GM19238 (cell line): ENCODE results near the gene MXRA8.
"Not testable (repeated sequence)": the region's sequence is repeated elsewhere in the genome, so short reads cannot be mapped to it uniquely, and the experiment has no call there.

Experiments
- DNase-seq: peaks from one replicate; pipeline ENCODE4 v3.0.0; 2011; ENCODE audit warnings: low spot score; ENCODE audit not compliant: insufficient read length

MXRA8 gene

DNA sequence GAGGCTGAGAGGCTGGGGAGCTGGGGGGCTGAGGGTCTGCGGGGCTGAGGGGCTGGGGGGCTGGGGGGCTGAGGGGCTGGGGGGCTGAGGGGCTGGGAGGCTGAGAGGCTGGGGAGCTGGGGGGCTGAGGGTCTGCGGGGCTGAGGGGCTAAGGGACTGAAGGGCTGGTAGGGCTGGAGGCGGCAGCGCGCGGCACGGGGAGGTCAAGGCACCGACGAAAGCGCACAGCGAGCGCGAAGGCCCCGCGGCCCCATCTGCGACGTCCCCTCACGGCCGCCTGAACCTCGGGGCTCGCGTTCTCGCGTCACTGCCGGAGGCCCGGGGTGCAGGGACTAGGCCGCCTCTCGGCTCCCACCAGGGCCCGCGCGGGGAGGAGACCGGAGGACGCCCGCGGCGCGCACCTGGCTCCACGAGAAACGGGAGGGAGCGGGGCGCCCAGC is 34.3 kb downstream of the MXRA8 start:
- no peak for DNase-seq

- DNase-seq, result no peak
These were observed 35.4 kb downstream of the MXRA8 start for GRCh38 chr1:1322952-1323351.

DNA sequence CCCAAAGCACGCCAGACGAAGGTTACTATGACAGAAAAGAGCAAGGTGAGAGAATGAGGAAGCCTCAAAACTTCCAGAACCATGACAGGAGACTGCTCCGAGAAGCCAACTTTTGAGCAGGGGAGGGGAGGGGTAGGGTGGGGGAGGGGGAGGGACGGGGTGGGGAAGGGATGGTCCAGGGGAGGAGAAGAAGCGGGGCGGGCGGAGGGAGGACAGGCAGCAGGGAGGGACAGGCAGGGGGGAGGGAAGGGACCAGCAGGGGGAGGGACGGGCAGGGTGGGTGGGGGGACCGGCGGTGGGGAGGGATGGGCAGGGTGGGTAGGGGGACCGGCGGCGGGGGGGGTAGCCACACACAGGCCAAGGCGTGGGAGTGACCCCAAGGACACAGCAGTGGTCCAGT is 35.9 kb downstream of the MXRA8 start:
- no peak for DNase-seq

DNA sequence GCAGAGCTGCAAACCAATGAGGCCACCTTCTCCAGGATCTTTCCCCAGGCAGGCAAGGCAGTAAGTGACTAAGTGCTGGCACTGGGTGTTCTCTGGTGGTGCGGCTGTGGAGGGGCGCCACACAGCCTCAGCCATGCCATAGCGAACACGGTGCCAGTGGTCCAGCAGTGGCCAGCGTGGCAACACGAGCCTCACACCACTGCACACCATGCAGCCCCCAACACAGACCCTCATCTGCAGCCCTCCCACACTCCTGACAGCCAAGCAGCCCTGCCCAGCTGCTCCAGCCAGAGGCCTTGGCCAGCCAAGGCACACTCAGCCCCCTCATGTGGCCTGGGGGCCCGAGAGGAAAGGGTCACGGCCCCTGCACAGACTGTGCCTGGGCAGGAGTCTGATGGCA is 36.9 kb downstream of the MXRA8 start:
- DNase-seq, result no peak

- no peak for DNase-seq
These were observed 37.5 kb downstream of the MXRA8 start for GRCh38 chr1:1320666-1321448.

DNA sequence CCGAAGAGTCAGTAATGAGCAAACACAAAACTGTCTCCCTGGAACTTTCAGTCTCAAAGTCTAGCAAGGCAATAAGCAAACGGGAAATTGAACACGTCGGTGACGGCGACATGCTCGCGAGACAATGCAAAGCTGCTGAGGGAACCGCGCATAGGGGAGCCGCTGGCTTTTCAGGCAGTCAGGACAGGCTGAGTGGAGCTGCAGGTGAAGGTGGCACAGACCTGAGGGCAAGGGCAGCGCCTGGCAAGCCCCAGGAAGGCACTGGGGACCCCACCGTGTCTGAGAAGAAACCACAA is 38.8 kb downstream of the MXRA8 start:
- no peak for DNase-seq

- DNase-seq, result no peak
These were observed 39.3 kb downstream of the MXRA8 start for GRCh38 chr1:1318777-1319645.

GRCh38 chr1:1318131-1318652 is 40.2 kb downstream of the MXRA8 start:
- DNase-seq, result no peak

DNA sequence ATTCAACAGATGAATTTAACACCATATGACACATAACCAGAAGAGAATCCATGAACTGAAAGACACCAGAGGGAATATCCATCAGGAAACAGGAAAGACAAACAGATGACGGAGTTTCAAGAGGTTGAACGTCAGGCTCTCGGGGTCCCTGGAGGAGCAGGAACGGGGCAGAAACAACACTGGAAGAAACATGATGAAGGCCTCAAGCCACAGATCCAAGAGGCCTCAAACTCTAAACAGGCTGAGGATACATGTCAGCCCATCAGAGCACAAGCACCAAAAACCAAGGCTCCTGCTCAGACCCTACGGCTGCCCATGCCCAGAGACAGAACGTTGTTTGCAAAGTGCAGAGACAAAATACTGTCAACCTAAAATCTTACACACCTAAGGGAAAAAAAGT is 40.9 kb downstream of the MXRA8 start:
- no peak for DNase-seq

- not testable (repeated sequence) for DNase-seq
These were observed 42.2 kb downstream of the MXRA8 start for GRCh38 chr1:1316199-1316598.

- DNase-seq, result no peak
These were observed 42.9 kb downstream of the MXRA8 start for GRCh38 chr1:1315435-1315954.

- no peak for DNase-seq
These were observed 43.5 kb downstream of the MXRA8 start for GRCh38 chr1:1314678-1315335.

DNA sequence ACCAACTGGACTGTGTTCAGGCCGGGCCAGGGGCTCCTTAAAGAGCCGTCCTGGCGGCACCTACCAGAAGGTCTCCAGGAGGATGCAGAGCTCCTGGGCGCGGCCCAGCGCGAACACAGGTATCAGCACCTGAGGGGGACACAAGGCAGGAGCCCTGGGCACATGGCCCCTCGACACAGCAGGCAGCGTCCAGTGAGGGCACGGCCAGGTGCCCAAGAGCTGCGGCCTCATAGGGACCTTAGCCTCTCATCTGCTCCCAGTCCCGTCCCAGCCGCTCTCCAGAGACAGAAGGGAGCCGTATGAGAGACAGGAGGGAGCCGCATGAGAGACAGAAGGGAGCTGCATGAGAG is 44.1 kb downstream of the MXRA8 start:
- no peak for DNase-seq

DNA sequence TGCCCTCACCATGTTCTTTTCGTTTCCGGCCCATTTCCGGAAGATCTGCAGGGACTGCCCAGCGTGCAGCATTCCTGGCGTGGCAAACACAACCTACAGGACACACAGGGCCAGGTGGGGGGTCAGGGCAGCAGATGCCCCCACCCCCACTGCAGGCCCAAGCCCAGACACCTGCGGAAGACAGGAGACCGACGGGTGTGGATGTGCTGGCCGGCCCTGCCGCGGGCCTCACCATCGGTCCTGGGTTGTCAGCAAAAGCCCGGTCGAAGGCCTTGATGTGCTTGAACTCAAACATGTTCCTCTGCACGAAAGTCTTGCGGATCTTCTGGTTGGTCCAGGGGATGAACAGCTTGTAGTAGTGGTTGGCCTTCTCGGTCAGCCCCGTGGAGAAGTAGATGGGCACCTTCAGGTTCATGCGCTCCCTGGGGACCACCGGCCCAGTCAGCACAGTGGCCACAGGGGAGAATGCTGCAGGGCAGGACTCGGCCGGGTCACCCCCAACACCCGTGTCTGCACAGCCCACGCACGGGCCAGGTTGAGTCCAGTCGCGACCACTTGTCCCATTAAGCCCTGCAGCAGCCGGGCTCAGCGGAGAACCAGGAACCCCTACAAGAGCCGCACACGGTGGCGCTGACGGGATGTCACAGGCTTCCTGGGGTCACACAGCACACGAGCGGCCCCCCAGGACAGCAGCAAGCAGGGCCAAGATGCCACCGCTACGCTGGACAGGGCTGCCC is 44.7 kb downstream of the MXRA8 start:
- DNase-seq, result no peak

DNA sequence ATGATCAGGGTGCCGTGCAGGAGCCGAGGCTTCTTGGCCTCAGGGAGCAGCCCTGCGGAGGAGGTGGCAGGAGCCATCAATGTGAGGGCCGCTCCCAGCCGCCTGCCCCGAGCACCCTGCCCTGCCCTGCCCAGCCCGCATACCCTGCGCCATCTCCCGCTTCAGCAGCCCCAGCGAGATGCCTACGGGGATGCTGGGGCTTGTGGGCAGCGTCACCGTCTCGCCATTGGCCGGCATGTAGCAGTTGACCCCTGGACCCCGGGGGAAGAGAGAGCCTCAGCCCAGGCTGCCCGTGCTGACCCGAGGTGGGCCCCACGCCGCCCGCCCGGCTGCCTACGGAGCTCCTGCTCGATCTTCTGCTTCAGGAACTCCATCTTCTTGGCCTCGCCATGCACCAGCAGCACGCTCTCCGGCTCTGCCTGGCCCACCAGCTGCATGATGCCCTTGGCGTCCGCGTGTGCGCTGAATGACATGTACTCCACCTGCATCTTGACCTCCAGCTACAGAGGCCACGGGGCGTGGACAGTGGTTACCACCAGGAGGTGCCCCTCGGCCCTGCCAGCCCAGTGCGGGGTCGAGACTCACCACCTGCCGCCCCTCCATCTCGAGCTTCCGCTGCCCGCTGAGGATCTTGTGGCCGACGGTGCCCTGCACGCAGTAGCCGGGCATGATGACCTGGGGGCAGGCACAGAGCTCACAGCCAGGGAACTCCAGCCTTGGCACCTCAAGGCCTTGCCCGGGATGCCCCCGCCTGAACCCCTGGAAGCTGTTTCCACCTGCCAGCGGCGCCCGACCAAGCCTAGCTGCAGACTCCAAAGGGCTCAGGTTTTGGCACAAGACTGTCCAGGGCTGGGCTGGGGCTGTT is 45.7 kb downstream of the MXRA8 start:
- no peak for DNase-seq

GRCh38 chr1:1311107-1312104 is 46.9 kb downstream of the MXRA8 start:
- no peak for DNase-seq

- no peak for DNase-seq
These were observed 47.8 kb downstream of the MXRA8 start for GRCh38 chr1:1310476-1311053.

DNA sequence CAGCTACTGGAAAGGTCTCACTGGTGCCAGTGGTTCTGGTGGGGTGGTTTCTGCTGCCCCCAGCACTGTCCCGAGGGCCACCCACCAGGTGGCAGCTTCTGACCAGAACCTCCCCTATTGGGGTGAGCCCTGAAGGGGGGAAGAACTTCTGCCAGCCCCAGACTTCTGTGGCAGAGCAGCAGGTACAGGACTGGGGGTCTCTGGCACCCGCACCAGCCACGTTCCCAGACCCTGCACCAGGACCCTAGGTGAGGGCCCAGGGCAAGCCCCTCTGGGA is 48.3 kb downstream of the MXRA8 start:
- DNase-seq, result no peak
